Lower leg skin (tissue), 3 donors: ENCODE measurements around the gene MAF.

Experiments used
- CTCF ChIP-seq, 3 donors: fragments of 450-650 bp; IDR thresholded peaks; one replicate each; pipeline ENCODE4 v1.5.1; 2016; ENCODE audit warnings: antibody characterized with exemption in 3 of 3, mild to moderate bottlenecking in 3 of 3, moderate library complexity in 2 of 3
- POLR2A ChIP-seq, 2 donors: fragments of 450-650 bp; IDR thresholded peaks; one replicate each; pipeline ENCODE4 v1.6.1; 2016 to 2017; ENCODE audit warnings: antibody characterized with exemption in 2 of 2, mild to moderate bottlenecking in 1 of 2, moderate library complexity in 1 of 2

GRCh38 chr16:79573884-79574283 lies 26.7 kb downstream of the MAF start:
- TF ChIP-seq CTCF (IDR thresholded peaks at IDR 0.05) = no peak
- TF ChIP-seq POLR2A (IDR thresholded peaks at IDR 0.05) = no peak
